OCI-LY3 (cell line): ENCODE measurements around the gene SLC9A2.

ENCODE experiments used
- CTCF ChIP-seq: fragments of 200-600, 300-600 bp; sonication (generic); IDR thresholded peaks from 2 replicates; pipeline ENCODE4 v1.5.1; 2014; ENCODE audit warnings: antibody characterized with exemption, low read length, low read depth
- EZH2phosphoT487 ChIP-seq: fragments of 200-600 bp; shearing (Covaris generic); IDR thresholded peaks from 2 replicates; pipeline ENCODE4 v1.6.1; 2018; ENCODE audit warnings: antibody characterized with exemption, mixed run types, low read depth

GRCh38 chr2:102601730-102602129 is 17.6 kb upstream of the SLC9A2 start:
- TF ChIP-seq CTCF, result no peak
- TF ChIP-seq EZH2phosphoT487, result no peak
